Jurkat, Clone E6-1 (cell line): ENCODE results near the gene STRBP.
"Not testable (repeated sequence)": the region's sequence is repeated elsewhere in the genome, so short reads cannot be mapped to it uniquely, and the experiment has no call there.

Source experiments
- DNase-seq: peaks from one replicate; pipeline ENCODE4 v3.0.0-alpha.2; 2011; ENCODE audit warnings: low read depth, low spot score
- H3K4me3 ChIP-seq: 2 replicates; pipeline ENCODE4 v1.5.1; 2011; ENCODE audit warnings: mild to moderate bottlenecking, low read length, control low read depth, moderate library complexity

Gene STRBP

GRCh38 chr9:123257276-123257675 is 11.1 kb downstream of the STRBP start:
- H3K4me3 ChIP-seq = no peak overlapping the region
- no peak for DNase-seq

- H3K4me3 ChIP-seq = no peak overlapping the region
Observed at GRCh38 chr9:123255718-123256117, 12.7 kb downstream of the STRBP start.

GRCh38 chr9:123253204-123253603 is 15.2 kb downstream of the STRBP start:
- H3K4me3 ChIP-seq = no peak overlapping the region
- no peak for DNase-seq

More at GRCh38 chr9:123255718-123256117, 12.7 kb downstream of the STRBP start:
- no peak for DNase-seq

GRCh38 chr9:123251741-123252140 is 16.6 kb downstream of the STRBP start:
- H3K4me3 ChIP-seq = no peak overlapping the region
- no peak for DNase-seq

- DNase-seq = no peak
- H3K4me3 ChIP-seq = no peak overlapping the region
Observed at GRCh38 chr9:123251324-123251723, 17.1 kb downstream of the STRBP start.

GRCh38 chr9:123250504-123250903 is 17.9 kb downstream of the STRBP start:
- DNase-seq = no peak
- H3K4me3 ChIP-seq = no peak overlapping the region

- H3K4me3 ChIP-seq, DNase-seq: not testable (repeated sequence)
Observed at GRCh38 chr9:123249162-123249561, 19.2 kb downstream of the STRBP start.

- no peak overlapping the region for H3K4me3 ChIP-seq
- DNase-seq = no peak
Observed at GRCh38 chr9:123248630-123249029, 19.8 kb downstream of the STRBP start.

GRCh38 chr9:123246534-123246933 is 21.9 kb downstream of the STRBP start:
- DNase-seq = peak; percentile 46
- H3K4me3 ChIP-seq = no peak overlapping the region

GRCh38 chr9:123239726-123240125 is 28.7 kb downstream of the STRBP start:
- no peak for DNase-seq

GRCh38 chr9:123238365-123238764 is 30.0 kb downstream of the STRBP start:
- no peak for DNase-seq
- no peak overlapping the region for H3K4me3 ChIP-seq

More at GRCh38 chr9:123239726-123240125, 28.7 kb downstream of the STRBP start:
- H3K4me3 ChIP-seq = no peak overlapping the region

GRCh38 chr9:123237220-123237619 is 31.2 kb downstream of the STRBP start:
- H3K4me3 ChIP-seq = no peak overlapping the region

GRCh38 chr9:123235448-123235847 is 32.9 kb downstream of the STRBP start:
- no peak overlapping the region for H3K4me3 ChIP-seq
- no peak for DNase-seq

More at GRCh38 chr9:123237220-123237619, 31.2 kb downstream of the STRBP start:
- DNase-seq = no peak

GRCh38 chr9:123234853-123235252 is 33.5 kb downstream of the STRBP start:
- DNase-seq = no peak
- H3K4me3 ChIP-seq = no peak overlapping the region

- DNase-seq = no peak
- H3K4me3 ChIP-seq = no peak overlapping the region
Observed at GRCh38 chr9:123232332-123232731, 36.1 kb downstream of the STRBP start.

GRCh38 chr9:123231421-123231820 is 37.0 kb downstream of the STRBP start:
- no peak for DNase-seq
- H3K4me3 ChIP-seq = no peak overlapping the region

- no peak overlapping the region for H3K4me3 ChIP-seq
- no peak for DNase-seq
Observed at GRCh38 chr9:123228967-123229366, 39.4 kb downstream of the STRBP start.

- H3K4me3 ChIP-seq = no peak overlapping the region
- DNase-seq = no peak
Observed at GRCh38 chr9:123225995-123226394, 42.4 kb downstream of the STRBP start.

GRCh38 chr9:123225374-123225813 is 43.0 kb downstream of the STRBP start:
- no peak overlapping the region for H3K4me3 ChIP-seq
- DNase-seq = peak; percentile 41

GRCh38 chr9:123220127-123220526 is 48.3 kb downstream of the STRBP start:
- H3K4me3 ChIP-seq = no peak overlapping the region
- DNase-seq = no peak

GRCh38 chr9:123218831-123219230 is 49.6 kb downstream of the STRBP start:
- no peak for DNase-seq
- H3K4me3 ChIP-seq = no peak overlapping the region
